ENCODE measurements around the gene ZHX3. TPM values are rescaled to one million over a fixed set of nuclear protein-coding genes. Genes with fewer than 3 reads are reported as not detected.

ZHX3 gene
- total and polyA plus RNA-seq, 5 experiments from 2014 or later = 3.3 to 14.4 (median 10.4) TPM

- ATAC-seq (no peak), DNase-seq (no peak)
- Mint-ChIP-seq H3K4me3 (peak overlapping the region in 2 of 10 donors; percentile 9 to 33), H3K27ac (peak overlapping the region in 5 of 10 donors; percentile 16 to 73 (median 49)), H3K27me3 (no peaks in the 10 kb centered on the region), H3K4me1 (peaks cover 17 to 30% (median 28%) of the 10 kb centered on the region in 4 donors), H3K9me3 (no peaks in the 10 kb centered on the region), H3K36me3 (no peaks in the 10 kb centered on the region)
- POLR2A ChIA-PET = interaction anchor here (0.7 to 2.6 kb wide), 4 partner anchors 82 to 96 kb away, joined by 3 to 17 read pairs (median 3); partner anchors contain the start of gene PLCG1
These were observed 86.4 kb downstream of the ZHX3 start for GRCh38 chr20:41231136-41231535.

- no peak for ATAC-seq
- no peak overlapping the region for H3K4me3 Mint-ChIP-seq
- no peak overlapping the region for H3K27ac Mint-ChIP-seq
- no peaks in the 10 kb centered on the region for H3K9me3 Mint-ChIP-seq
- POLR2A ChIA-PET = no interaction called here
- peaks cover 17 to 30% (median 28%) of the 10 kb centered on the region in 4 donors for H3K4me1 Mint-ChIP-seq
- H3K27me3 Mint-ChIP-seq = no peaks in the 10 kb centered on the region
- no peaks in the 10 kb centered on the region for H3K36me3 Mint-ChIP-seq
- no peak for DNase-seq
These were observed 87.4 kb downstream of the ZHX3 start for GRCh38 chr20:41230136-41230535.

- DNase-seq (no peak), ATAC-seq (no peak)
- Mint-ChIP-seq H3K27me3 (no peaks in the 10 kb centered on the region), H3K9me3 (no peaks in the 10 kb centered on the region), H3K4me3 (no peak overlapping the region), H3K4me1 (peaks cover 17 to 30% (median 28%) of the 10 kb centered on the region in 4 donors), H3K36me3 (no peaks in the 10 kb centered on the region), H3K27ac (no peak overlapping the region)
- POLR2A ChIA-PET = interaction anchor here (0.9 kb wide), 1 partner anchor 91 kb away, joined by 3 read pairs; no protein-coding TSS in a partner anchor
These were observed 88.3 kb downstream of the ZHX3 start for GRCh38 chr20:41229259-41229658.

- Mint-ChIP-seq H3K36me3 (no peaks in the 10 kb centered on the region), H3K4me3 (no peak overlapping the region), H3K27me3 (no peaks in the 10 kb centered on the region), H3K4me1 (peaks cover 17 to 30% (median 28%) of the 10 kb centered on the region in 4 donors), H3K9me3 (no peaks in the 10 kb centered on the region), H3K27ac (peak overlapping the region in 1 of 10 donors; percentile 35)
- POLR2A ChIA-PET = interaction anchor here (0.9 kb wide), 1 partner anchor 91 kb away, joined by 3 read pairs; no protein-coding TSS in a partner anchor
- DNase-seq = no peak
- no peak for ATAC-seq
These were observed 88.7 kb downstream of the ZHX3 start for GRCh38 chr20:41228858-41229257.

GRCh38 chr20:41226426-41226825 is 91.1 kb downstream of the ZHX3 start:
- Mint-ChIP-seq H3K27me3 (peaks cover 0 to 2% (median 0%) of the 10 kb centered on the region in 5 donors), H3K4me1 (peaks cover 4 to 15% (median 8%) of the 10 kb centered on the region in 4 donors)
- DNase-seq = no peak

GRCh38 chr20:41225091-41225490 is 92.4 kb downstream of the ZHX3 start:
- Mint-ChIP-seq H3K36me3 (peaks cover 0 to under 1% (median 0%) of the 10 kb centered on the region in 3 donors), H3K27ac (no peak overlapping the region), H3K4me3 (no peak overlapping the region), H3K4me1 (peaks cover 0 to 7% (median 5%) of the 10 kb centered on the region in 4 donors), H3K27me3 (peaks cover 0 to 2% (median 0%) of the 10 kb centered on the region in 5 donors), H3K9me3 (no peaks in the 10 kb centered on the region)
- no peak for ATAC-seq
- DNase-seq = no peak
- POLR2A ChIA-PET = no interaction called here

More at GRCh38 chr20:41226426-41226825, 91.1 kb downstream of the ZHX3 start:
- Mint-ChIP-seq H3K9me3 (no peaks in the 10 kb centered on the region), H3K27ac (peak overlapping the region in 2 of 10 donors; percentile 20 to 47), H3K36me3 (no peaks in the 10 kb centered on the region), H3K4me3 (no peak overlapping the region)
- ATAC-seq = no peak
- POLR2A ChIA-PET = no interaction called here

GRCh38 chr20:41224281-41224680 is 93.2 kb downstream of the ZHX3 start:
- POLR2A ChIA-PET = interaction anchor here (0.6 kb wide), 1 partner anchor 22 kb away, joined by 3 read pairs; no protein-coding TSS in a partner anchor
- H3K36me3 Mint-ChIP-seq = peaks cover 0 to 3% (median 0%) of the 10 kb centered on the region in 3 donors
- peaks cover 0 to 2% (median 0%) of the 10 kb centered on the region in 5 donors for H3K27me3 Mint-ChIP-seq
- H3K4me3 Mint-ChIP-seq = no peak overlapping the region
- DNase-seq (no peak), ATAC-seq (no peak)
- no peak overlapping the region for H3K27ac Mint-ChIP-seq
- no peaks in the 10 kb centered on the region for H3K9me3 Mint-ChIP-seq
- peaks cover 0 to 7% (median 5%) of the 10 kb centered on the region in 4 donors for H3K4me1 Mint-ChIP-seq

GRCh38 chr20:41223112-41223511 is 94.4 kb downstream of the ZHX3 start:
- H3K27ac Mint-ChIP-seq = peak overlapping the region in 1 of 10 donors; percentile 45
- H3K4me3 Mint-ChIP-seq = no peak overlapping the region
- H3K4me1 Mint-ChIP-seq = peaks cover 0 to 7% (median 3%) of the 10 kb centered on the region in 4 donors
- no peaks in the 10 kb centered on the region for H3K9me3 Mint-ChIP-seq
- ATAC-seq (no peak), DNase-seq (no peak)
- peaks cover 0 to 2% (median 0%) of the 10 kb centered on the region in 5 donors for H3K27me3 Mint-ChIP-seq
- POLR2A ChIA-PET = no interaction called here
- H3K36me3 Mint-ChIP-seq = peaks cover 0 to 3% (median 0%) of the 10 kb centered on the region in 3 donors

GRCh38 chr20:41222703-41223102 is 94.8 kb downstream of the ZHX3 start:
- Mint-ChIP-seq H3K27ac (peak overlapping the region in 1 of 10 donors; percentile 45), H3K36me3 (peaks cover 0 to 3% (median 0%) of the 10 kb centered on the region in 3 donors), H3K4me3 (no peak overlapping the region), H3K4me1 (peaks cover 0 to 7% (median 2%) of the 10 kb centered on the region in 4 donors), H3K9me3 (no peaks in the 10 kb centered on the region), H3K27me3 (peaks cover 0 to 2% (median 0%) of the 10 kb centered on the region in 5 donors)
- POLR2A ChIA-PET = no interaction called here
- DNase-seq = no peak
- no peak for ATAC-seq

- ATAC-seq (no peak), DNase-seq (no peak)
- H3K4me3 Mint-ChIP-seq = no peak overlapping the region
- POLR2A ChIA-PET = no interaction called here
- peaks cover 0 to 2% (median 0%) of the 10 kb centered on the region in 5 donors for H3K27me3 Mint-ChIP-seq
- peaks cover 0 to 7% (median 2%) of the 10 kb centered on the region in 4 donors for H3K4me1 Mint-ChIP-seq
- no peak overlapping the region for H3K27ac Mint-ChIP-seq
- H3K9me3 Mint-ChIP-seq = no peaks in the 10 kb centered on the region
- peaks cover 0 to 3% (median 0%) of the 10 kb centered on the region in 3 donors for H3K36me3 Mint-ChIP-seq
These were observed 95.2 kb downstream of the ZHX3 start for GRCh38 chr20:41222296-41222695.

GRCh38 chr20:41221614-41222218 is 95.8 kb downstream of the ZHX3 start:
- no peak overlapping the region for H3K4me3 Mint-ChIP-seq
- H3K9me3 Mint-ChIP-seq = no peaks in the 10 kb centered on the region
- peaks cover 0 to 3% (median 0%) of the 10 kb centered on the region in 3 donors for H3K36me3 Mint-ChIP-seq
- H3K4me1 Mint-ChIP-seq = peaks cover 0 to 7% (median 2%) of the 10 kb centered on the region in 4 donors
- H3K27ac Mint-ChIP-seq = peak overlapping the region in 2 of 10 donors; percentile 38 to 48
- DNase-seq (no peak), ATAC-seq (no peak)
- POLR2A ChIA-PET = no interaction called here
- peaks cover 0 to 2% (median 0%) of the 10 kb centered on the region in 5 donors for H3K27me3 Mint-ChIP-seq

GRCh38 chr20:41219824-41220223 is 97.7 kb downstream of the ZHX3 start:
- ATAC-seq (no peak), DNase-seq (no peak)
- H3K27me3 Mint-ChIP-seq = peaks cover 0 to 2% (median 0%) of the 10 kb centered on the region in 5 donors
- H3K4me3 Mint-ChIP-seq = no peak overlapping the region
- POLR2A ChIA-PET = interaction anchor here (0.8 to 1.0 kb wide), 2 partner anchors 13 to 63 kb away, joined by 3 read pairs; no protein-coding TSS in a partner anchor
- H3K27ac Mint-ChIP-seq = no peak overlapping the region
- no peaks in the 10 kb centered on the region for H3K9me3 Mint-ChIP-seq
- H3K36me3 Mint-ChIP-seq = peaks cover 0 to 3% (median 0%) of the 10 kb centered on the region in 3 donors
- peaks cover 0 to 7% (median 2%) of the 10 kb centered on the region in 4 donors for H3K4me1 Mint-ChIP-seq

GRCh38 chr20:41218466-41218865 is 99.1 kb downstream of the ZHX3 start:
- no peak for ATAC-seq
- peaks cover 0 to 3% (median 0%) of the 10 kb centered on the region in 3 donors for H3K36me3 Mint-ChIP-seq
- POLR2A ChIA-PET = interaction anchor here (1.0 kb wide), 1 partner anchor 62 kb away, joined by 3 read pairs; no protein-coding TSS in a partner anchor

More at GRCh38 chr20:41218466-41218865, 99.1 kb downstream of the ZHX3 start:
- H3K4me3 Mint-ChIP-seq = no peak overlapping the region
- H3K4me1 Mint-ChIP-seq = peaks cover 0 to 9% (median 2%) of the 10 kb centered on the region in 4 donors
- DNase-seq = no peak
- H3K9me3 Mint-ChIP-seq = no peaks in the 10 kb centered on the region
- peaks cover 0 to 2% (median 0%) of the 10 kb centered on the region in 5 donors for H3K27me3 Mint-ChIP-seq
- no peak overlapping the region for H3K27ac Mint-ChIP-seq
